ENCODE results near the gene HGS.

HGS gene, protein sequence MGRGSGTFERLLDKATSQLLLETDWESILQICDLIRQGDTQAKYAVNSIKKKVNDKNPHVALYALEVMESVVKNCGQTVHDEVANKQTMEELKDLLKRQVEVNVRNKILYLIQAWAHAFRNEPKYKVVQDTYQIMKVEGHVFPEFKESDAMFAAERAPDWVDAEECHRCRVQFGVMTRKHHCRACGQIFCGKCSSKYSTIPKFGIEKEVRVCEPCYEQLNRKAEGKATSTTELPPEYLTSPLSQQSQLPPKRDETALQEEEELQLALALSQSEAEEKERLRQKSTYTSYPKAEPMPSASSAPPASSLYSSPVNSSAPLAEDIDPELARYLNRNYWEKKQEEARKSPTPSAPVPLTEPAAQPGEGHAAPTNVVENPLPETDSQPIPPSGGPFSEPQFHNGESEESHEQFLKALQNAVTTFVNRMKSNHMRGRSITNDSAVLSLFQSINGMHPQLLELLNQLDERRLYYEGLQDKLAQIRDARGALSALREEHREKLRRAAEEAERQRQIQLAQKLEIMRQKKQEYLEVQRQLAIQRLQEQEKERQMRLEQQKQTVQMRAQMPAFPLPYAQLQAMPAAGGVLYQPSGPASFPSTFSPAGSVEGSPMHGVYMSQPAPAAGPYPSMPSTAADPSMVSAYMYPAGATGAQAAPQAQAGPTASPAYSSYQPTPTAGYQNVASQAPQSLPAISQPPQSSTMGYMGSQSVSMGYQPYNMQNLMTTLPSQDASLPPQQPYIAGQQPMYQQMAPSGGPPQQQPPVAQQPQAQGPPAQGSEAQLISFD

DNA sequence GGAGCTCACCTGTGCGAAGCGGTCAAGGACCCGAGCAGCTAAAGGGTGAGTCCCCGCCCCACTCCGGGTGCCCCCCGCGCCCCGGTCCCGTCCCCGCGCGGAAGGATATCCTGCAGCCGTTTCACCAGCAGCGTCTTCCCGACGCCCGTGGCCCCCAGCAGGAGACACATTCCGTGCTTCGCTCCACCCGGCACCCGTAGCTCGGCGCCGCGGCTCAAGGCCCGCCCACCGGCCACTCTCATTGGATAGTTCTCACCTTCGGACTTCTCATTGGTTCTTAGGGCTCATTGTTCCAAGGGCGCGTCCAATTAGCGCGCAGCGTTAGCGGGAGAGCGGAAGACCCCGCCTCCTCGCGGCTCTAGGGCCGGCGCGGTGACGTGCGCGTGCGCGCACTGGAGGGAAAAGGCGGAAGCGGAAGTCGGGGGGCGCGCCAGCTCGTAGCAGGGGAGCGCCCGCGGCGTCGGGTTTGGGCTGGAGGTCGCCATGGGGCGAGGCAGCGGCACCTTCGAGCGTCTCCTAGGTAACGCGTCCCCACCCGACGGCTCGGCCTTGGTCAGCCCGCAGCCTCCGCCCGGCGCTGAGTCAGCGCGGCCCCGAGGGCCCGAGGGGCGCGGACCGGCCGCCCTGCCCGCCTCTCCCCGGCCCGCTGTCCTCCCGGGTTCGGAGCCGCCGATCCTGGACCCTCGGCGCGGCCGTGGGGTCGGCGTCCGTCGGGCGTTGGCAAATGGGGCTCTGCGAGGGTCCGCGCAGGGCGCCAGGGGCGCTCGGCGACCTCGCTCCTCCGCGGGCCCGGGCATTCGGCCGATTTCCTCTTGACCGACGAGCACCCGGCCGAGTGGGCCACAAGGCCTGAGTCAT is at the start of gene HGS, which contains the start of gene ARL16:
Gene HGS (plus strand): TSS at position 428 of the 858 bp plus-strand sequence. CDS start 56 bp downstream, at position 484.
Gene ARL16 (minus strand): TSS at position 214 of the 858 bp plus-strand sequence. CDS start 44 bp downstream, at position 170.
- DNase-seq: peak; percentile 98

DNA sequence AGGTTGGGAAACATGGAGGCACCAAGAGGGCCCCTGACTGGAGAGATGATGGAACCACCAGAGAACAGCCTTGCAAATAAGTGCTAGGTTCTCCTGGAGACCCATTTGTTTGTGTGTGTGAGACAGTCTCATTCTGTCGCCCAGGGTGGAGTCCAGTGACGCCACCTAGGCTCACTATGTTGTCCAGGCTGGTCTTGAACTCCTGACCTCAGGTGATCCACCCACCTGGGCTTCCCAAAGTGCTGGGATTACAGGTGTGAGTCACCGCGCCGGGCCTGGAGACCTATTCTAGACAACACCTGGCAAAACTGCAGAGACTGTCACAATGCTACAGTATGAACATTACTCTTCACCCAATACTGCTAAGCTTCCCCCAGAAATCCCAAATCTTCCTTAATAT is 48.4 kb upstream of the HGS start:
- no peak for DNase-seq

DNA sequence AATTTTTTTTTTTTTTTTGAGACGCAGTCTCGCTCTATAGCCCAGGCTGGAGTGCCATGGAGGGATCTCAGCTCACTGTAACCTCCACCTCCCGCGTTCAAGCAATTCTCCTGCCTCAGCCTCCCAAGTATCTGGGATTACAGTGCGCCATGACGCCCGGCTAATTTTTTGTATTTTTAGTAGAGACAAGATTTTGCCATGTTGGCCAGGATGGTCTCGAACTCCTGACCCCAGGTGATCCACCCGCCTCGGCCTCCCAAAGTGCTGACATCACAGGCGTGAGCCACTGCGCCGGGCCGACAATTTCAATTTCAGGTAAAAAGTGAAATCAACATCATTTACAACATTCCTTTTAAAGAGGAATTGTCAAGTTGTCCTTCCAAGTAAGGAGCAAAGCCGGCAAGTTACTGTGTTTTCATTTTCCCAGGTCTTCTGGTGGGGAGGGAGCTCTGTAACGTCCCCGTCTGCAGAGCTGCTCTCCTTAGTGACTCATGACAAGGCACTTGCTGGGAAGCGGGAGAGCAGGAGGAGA is 47.8 kb upstream of the HGS start:
- DNase-seq: no peak

DNA sequence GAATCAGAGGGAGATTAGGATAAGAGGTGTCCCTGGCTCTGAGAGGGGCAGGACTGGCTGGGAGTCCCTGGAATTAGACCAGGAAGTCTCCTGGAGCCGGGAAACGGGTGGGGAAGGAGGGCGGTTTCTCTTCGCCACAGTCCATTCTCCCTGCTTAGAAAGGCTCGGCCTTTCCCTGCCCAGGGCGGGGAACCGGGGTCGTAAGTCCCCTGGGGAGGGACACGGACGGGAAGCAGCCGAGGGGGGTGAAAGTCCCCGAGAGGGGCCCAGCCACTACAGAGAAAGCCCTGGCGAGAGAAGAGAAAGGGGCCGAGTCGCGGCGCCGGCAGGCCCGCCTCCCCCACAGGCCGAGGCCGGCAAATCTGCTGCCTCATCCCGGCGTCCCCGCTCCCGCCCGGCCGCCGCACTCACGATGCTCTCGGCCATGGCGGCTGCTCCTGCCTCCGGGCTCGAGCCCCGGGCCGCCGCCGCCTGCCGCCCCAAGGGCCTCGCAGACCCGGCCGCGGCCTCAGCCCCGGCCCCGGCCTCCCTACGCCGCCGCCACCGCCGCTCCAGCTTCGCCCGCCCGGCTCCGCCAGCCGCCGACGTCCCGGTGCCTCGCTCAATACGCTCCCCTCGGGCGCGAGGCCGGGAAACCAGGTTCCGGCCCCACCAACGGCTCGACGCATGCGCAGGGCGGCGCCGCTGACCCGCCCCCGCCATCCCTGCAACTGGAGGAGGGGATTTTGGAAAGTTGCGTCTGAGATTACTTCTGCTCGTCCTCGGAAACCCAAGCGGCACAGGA is 47.1 kb upstream of the HGS start, which contains the start of the genes NPLOC4 and TSPAN10:
Gene NPLOC4 (minus strand): TSS at position 608 of the 784 bp plus-strand sequence. CDS start 182 bp downstream, at position 426.
Gene TSPAN10 (plus strand): TSS at position 692 of the 784 bp plus-strand sequence. CDS start 5,217 bp downstream, outside the sequence.
- DNase-seq: peak; percentile 78

DNA sequence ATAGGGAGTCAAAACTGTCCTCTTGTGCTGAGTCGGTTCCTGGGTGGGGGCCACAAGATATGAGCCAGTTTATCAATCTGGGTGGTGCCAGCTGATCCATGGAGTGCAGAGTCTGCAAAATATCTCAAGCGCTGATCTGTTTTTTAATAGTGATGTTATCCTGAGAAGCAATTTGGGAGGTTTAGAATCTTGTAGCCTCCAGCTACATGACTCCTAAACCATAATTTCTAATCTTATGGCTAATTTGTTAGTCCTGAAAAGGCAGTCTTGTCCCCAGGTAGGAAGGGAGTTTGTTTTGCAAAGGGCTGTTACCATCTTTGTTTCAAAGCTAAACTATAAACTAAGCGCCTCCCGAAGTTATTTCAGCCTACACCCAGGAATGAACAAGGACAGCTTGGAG is 45.1 kb upstream of the HGS start:
- DNase-seq: no peak

DNA sequence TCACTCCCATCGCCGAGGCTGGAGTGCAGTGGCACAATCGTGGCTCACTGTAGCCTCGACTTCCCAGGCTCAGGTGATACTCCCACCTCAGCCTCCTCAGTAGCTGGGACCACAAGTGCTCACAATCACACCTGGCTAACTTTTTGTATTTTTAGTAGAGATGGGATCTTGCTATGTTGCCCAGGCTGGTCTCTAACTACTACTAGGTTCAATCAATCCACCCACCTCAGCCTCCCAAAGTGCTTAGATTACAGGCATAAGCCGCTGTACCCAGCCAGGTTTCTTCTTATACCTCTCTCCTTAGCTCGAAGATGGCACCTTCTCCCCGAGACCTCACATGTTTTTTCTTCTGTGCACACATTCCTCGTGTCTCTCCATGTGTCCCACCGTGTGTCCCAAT is 43.8 kb upstream of the HGS start:
- no peak for DNase-seq

DNA sequence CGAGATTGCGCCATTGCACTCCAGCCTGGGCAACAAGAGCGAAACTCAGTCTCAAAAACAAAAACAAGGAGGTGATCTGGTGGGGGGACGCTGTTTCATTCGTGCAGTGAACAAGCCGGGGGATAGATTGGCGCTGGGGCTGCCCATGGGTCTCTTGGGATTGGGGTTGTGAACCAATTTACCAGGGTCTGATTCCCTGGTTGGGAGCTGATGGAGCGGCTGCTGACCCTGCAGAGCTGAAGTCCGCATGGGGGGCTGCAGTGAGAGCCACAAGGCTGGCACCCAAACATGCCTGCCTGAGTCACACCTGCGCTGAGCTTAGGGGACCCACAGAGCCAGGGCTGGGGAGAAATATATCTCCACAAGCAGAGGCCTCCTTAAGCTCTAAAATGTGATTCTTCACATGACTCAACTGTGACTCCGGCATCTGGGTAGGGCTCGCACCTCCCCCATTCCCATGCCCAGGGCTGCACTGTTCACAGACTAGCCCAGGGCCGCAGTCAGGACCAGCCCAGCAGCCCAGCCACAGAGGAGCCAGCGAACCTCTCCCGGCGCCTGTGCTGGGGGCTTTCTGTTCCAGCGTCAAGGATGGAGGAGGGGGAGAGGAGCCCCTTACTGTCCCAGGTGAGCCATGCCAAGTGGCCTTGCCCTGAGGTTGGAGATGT is 41.9 kb upstream of the HGS start:
- no peak for DNase-seq

DNA sequence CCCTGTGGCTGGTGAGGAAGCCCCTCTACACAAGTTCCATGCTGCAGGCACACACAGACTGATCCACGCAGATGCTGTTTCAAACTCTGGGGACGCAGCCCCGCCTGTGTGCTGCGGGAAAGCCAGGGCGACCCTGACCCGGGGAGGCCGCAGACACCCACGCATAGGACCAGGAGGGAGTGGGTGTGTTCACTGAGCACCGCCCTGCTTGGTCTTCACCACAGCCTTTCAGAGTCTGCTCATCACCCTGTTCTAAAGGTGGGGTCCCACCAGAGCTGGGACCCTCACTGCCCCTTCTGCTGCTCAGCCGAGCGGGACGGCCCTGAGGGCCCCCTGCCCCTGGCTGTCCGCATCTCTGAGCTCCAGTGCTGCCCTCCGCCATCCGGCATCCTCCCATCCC is 39.3 kb upstream of the HGS start:
- DNase-seq: no peak

DNA sequence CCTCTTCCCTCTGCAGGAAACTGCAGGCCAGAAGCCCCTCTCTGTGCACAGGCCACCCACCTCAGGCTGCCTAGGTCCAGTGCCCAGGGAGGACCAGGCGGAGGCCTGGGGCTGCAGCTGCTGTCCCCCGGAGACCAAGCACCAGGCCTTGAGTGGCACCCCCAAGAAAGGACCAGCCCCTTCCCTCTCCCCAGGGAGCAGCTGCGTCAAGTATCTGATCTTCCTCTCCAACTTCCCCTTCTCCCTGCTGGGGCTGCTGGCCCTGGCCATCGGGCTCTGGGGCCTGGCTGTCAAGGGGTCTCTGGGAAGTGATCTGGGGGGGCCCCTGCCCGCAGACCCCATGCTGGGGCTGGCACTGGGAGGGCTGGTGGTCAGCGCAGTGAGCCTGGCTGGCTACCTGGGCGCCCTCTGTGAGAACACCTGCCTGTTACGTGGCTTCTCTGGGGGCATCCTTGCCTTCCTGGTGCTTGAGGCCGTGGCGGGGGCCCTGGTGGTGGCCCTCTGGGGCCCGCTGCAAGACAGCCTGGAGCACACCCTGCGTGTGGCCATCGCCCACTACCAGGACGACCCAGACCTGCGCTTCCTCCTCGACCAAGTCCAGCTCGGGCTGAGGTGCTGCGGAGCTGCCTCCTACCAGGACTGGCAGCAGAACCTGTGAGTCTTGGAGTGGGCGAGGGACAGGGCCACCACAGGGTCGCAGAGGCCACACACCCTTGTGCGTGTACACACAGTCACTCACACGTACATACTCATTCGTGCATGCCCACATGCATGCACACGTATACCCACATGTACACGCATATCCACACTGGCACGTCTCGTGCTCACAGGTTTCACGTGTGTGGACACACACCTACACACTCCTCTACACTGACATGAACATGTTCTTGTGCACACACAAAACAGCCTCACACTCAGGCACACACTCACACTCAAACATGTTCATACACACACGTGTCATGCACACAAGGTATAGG is 38.5 kb upstream of the HGS start:
- DNase-seq: no peak

DNA sequence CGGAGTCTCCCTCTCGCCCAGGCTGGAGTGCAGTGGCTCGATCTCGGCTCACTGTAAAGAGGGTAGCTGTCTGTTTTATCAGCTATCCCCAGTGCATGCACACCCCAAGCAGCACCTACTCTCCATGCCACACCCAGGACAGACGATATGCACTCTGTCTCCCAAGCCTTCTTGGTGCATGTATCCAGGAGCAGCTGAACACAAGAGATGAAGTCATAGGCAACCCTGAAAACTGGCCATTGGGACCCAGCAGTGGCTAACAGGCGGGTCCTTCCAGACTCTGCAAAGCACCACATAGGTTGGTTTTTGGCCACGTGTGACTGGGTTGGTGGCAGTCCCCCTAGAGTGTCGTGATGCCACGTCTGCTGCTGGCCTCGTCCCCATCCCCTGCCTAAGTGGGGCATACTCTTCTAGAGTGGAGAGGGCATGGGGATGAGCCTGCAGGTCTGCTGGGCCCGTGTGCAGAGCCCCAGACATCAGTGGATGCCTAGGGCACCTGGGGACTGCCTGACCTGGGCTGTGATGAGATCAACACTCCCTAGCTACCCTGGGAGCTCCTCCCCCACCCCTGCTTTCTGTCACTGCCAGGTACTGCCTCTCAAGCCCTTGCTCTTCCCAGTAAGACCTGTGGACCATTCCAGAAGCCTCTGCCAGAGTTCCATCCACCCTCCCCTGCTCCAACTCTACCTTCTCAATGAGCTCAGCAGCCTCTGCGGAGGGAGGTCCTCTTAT is 36.8 kb upstream of the HGS start:
- no peak for DNase-seq

DNA sequence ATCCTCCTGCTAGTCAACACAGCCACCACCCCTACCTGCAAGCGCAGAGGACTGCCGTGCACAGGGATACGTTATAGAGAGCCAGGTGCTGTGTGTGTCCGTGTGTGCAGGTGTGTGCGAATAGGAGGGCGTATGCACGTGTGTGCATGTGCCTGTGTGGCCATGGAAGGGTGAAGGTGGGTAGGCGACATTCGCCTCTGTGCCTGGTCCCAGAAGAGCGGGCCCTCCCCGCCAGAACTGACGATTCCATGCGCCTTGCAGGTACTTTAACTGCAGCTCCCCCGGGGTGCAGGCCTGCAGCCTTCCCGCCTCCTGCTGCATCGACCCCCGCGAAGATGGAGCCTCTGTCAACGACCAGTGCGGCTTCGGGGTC is 36.2 kb upstream of the HGS start:
- no peak for DNase-seq

DNA sequence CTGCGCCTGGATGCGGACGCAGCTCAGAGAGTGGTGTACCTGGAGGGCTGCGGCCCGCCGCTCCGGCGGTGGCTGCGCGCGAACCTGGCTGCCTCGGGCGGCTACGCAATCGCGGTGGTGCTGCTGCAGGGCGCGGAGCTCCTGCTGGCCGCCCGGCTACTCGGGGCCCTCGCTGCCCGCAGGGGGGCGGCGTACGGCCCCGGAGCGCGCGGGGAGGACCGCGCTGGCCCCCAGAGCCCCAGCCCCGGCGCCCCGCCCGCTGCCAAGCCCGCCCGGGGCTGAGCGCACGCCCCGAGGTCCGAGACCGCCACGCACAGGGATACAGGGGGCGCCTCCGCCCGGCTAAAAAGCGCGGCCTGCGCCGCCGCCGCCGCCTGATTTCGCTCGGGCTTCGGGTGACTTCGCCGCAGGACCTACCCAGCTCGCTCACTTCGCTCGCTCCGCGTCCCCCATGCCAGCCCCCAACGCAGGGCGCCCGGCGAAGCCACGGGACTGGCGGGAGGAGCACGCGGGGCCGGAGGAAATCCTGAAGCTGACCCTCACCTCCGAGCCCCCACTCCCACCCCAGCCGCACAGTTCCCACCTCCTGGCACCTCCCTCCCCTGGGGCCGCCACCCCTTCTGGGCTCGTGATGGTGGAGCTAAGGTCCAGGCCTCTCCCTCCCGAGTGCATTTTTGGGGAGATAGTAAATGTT is 35.7 kb upstream of the HGS start:
- no peak for DNase-seq

DNA sequence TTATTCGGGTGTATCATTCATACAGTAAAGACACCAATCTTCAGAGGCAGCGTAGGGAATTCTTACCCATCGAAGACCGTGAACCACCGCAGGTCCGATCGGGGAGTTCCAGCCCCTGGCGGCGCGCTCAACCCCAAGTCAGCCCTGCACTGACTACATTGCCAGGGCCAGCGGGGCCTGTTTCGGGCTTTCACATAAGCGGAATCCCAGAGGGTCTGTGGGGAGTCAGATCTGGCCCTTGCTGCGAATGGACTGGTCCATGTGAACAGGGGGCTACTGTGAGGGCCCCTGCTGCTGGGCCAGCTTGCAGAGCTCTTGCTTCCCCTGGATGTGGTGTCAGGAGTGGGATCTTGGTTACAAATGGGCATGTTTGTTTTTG is 35.1 kb upstream of the HGS start:
- no peak for DNase-seq

DNA sequence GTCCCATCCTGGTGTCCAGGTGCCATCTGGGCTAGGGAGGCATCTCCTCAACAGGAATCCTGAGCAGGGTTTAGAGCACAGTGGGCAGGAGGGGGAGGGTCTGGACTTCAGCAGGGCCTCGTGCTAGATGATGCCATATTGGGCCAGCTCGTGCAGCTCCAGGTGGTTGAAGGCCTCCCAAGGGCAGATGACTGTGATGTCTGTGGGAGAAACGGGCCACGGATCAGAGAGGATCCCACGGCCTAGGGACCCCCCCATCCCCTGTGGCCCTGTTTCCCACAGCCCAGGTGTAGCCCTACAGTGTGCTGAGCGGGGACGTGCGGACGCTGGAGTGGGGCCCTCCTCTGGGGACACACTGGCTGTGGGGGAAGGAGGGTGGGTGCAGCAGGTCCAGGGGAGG is 32.9 kb upstream of the HGS start:
- no peak for DNase-seq

DNA sequence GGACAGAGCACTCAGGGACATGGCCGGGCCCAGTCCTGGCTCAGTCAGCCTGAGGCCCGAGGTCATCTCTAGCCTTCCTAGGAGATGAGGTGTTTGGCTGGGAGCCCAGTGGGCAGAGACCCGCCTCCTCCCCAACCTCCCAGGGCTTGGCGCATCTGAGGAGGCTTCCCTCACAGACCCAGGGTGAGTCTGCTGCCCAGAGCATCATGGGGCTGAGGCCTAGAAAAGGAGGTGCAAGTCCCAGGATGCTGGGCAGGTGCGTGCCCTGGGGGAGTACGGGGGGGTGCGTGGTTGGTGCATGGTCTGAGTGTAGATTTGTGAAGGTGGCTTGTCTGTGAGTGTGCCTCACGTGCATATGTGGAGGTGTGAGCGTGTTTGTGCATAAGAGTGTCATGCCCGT is 32.1 kb upstream of the HGS start:
- no peak for DNase-seq

DNA sequence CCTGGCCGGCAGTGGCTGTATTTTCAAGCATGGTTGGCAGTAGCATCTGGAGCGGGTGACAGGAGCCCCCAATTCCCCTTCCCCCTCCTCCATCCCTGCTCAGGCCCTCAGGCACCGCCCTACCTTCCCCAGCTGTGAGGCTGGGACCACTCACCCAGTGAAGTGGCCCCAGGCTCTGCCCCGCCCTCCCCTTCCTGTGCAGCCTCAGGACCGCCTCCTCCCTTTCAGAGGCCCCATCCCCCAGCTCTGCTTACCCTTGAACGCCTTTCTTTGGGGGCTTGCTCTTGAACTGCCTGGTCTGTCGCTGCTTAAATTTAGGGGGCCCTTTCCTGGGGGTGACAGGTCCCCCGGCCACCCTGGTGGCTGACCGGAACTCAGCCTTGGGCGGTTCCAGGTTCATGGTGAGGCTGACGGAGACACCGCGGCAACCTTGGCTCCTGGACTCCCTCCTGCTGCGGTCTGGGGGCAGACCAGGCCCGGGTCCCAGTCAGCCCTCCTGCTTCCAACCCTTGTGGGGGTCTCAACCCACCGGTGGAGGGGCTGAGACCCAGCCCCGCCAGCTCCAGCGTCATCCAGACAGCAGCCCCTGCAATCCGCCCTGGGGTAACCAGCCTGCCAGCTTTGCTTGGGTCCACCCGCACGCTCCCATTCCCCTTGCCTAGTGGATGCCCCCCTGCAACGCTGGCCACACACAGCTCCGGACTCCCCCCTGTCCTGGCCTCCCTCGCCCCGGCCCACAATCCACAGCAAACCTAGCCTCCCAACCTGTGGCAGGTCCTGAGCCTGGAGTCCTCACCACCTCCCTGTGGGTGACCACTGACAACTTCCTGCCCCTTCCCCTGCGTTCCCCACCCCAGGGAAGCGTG is 30.7 kb upstream of the HGS start:
- DNase-seq: no peak

DNA sequence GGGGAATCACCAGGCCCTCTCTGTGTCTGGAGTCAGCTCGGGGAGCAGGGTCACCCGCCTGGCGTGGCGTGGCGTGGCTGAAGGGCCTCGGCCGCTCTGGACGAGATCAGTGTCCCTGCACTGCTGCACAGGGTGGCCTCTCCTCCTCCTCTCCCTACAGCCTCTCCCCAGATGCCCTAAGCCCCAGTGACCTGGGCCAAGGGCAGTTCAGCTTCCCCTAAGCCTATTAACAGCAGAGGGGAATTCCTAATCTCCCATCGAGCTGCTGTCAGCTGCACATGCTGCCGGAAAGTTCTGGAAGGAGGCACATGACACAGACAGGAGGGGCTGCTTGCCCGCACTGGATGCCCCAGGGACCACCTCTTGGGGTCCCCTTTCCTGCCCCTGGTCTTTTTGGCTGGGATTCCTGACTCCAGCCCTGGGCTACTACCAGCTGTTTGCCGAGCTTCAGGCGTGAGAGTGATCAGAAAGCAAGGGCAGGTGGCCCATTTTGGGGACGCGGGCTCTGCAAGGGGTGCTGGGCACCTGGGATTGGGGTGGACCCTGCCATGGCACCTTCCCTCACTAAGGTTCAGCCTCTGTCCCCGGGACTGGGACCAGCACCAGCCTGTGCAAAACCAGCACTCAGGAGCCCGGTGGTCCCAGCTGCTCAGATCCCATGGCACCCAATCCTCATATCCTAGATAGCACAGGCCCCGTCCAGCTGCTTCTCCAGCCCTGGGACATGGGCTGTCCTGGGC is 28.3 kb upstream of the HGS start:
- DNase-seq: no peak
